ENCODE data around the gene CYS1. TPM values are rescaled to one million over a fixed set of nuclear protein-coding genes. Genes with fewer than 3 reads are reported as not detected.

Gene CYS1
- total and polyA plus RNA-seq, 4 donors = 0.07 to 4.1 (median 1.0) TPM

GRCh38 chr2:10053351-10053750 lies 26.9 kb downstream of the CYS1 start:
- Histone ChIP-seq H3K27ac (ENCODE audit: low read depth in 1 of 2, low read length in 2 of 2) (no peak overlapping the region), H3K4me1 (ENCODE audit: control insufficient read depth in 4 of 4, insufficient read depth in 4 of 4, low read length in 3 of 4) (peaks cover 0 to 23% (median 13%) of the 10 kb centered on the region in 4 donors), H3K9me3 (ENCODE audit: control insufficient read depth in 4 of 4, low read length in 3 of 4) (no peaks in the 10 kb centered on the region), H3K27me3 (ENCODE audit: control insufficient read depth in 4 of 4, insufficient read depth in 4 of 4, low read length in 3 of 4) (no peaks in the 10 kb centered on the region), H3K36me3 (ENCODE audit: control insufficient read depth in 4 of 4, insufficient read depth in 3 of 4, low read depth in 1 of 4, low read length in 3 of 4) (peaks cover 5 to 45% (median 37%) of the 10 kb centered on the region in 4 donors), H3K4me3 (ENCODE audit: low read depth in 1 of 3, low read length in 3 of 3) (no peak overlapping the region), H3K9ac (ENCODE audit: low read depth in 1 of 2, low read length in 2 of 2) (no peak overlapping the region)
- 78% methylated on average over 4 of the region's 4 CpGs for WGBS
- no peak for DNase-seq (ENCODE audit: low spot score)
- TF ChIP-seq EGR1 (IDR thresholded peaks at IDR 0.05; ENCODE audit: low read depth in 2 of 2) = no peak
- no peak for TF ChIP-seq NR2F2 (IDR thresholded peaks at IDR 0.05)
- no peak for TF ChIP-seq HNF4G (IDR thresholded peaks at IDR 0.05)
- TF ChIP-seq MAX (IDR thresholded peaks at IDR 0.05) = no peak
- TF ChIP-seq GABPA (IDR thresholded peaks at IDR 0.05 in 1 of 2, conservative IDR thresholded peaks at IDR 0.05 in 1 of 2) = no peak
- no peak for TF ChIP-seq ATF3 (IDR thresholded peaks at IDR 0.05)
- TF ChIP-seq RXRA (IDR thresholded peaks at IDR 0.05) = no peak
- no peak for TF ChIP-seq RAD21 (IDR thresholded peaks at IDR 0.05)
- no peak for TF ChIP-seq FOXA1 (IDR thresholded peaks at IDR 0.05)
- no peak for TF ChIP-seq SP1 (IDR thresholded peaks at IDR 0.05)
- TF ChIP-seq TAF1 (conservative IDR thresholded peaks at IDR 0.05) = no peak

- Histone ChIP-seq H3K4me3 (ENCODE audit: low read depth in 1 of 3, low read length in 3 of 3) (no peak overlapping the region), H3K27me3 (ENCODE audit: control insufficient read depth in 4 of 4, insufficient read depth in 4 of 4, low read length in 3 of 4) (no peaks in the 10 kb centered on the region), H3K36me3 (ENCODE audit: control insufficient read depth in 4 of 4, insufficient read depth in 3 of 4, low read depth in 1 of 4, low read length in 3 of 4) (peaks cover 11 to 55% (median 44%) of the 10 kb centered on the region in 4 donors), H3K9ac (ENCODE audit: low read depth in 1 of 2, low read length in 2 of 2) (no peak overlapping the region), H3K4me1 (ENCODE audit: control insufficient read depth in 4 of 4, insufficient read depth in 4 of 4, low read length in 3 of 4) (peaks cover 0 to 34% (median 25%) of the 10 kb centered on the region in 4 donors), H3K27ac (ENCODE audit: low read depth in 1 of 2, low read length in 2 of 2) (no peak overlapping the region), H3K9me3 (ENCODE audit: control insufficient read depth in 4 of 4, low read length in 3 of 4) (no peaks in the 10 kb centered on the region)
- TF ChIP-seq RXRA (IDR thresholded peaks at IDR 0.05) = no peak
- TF ChIP-seq EGR1 (IDR thresholded peaks at IDR 0.05; ENCODE audit: low read depth in 2 of 2) = no peak
- no peak for TF ChIP-seq HNF4A (conservative IDR thresholded peaks at IDR 0.05)
- TF ChIP-seq SP1 (IDR thresholded peaks at IDR 0.05) = no peak
- no peak for DNase-seq (ENCODE audit: low spot score)
- 92% methylated on average over 16 of the region's 16 CpGs for WGBS
These were observed 28.0 kb downstream of the CYS1 start for GRCh38 chr2:10052216-10052615.

GRCh38 chr2:10048501-10049171 lies 31.6 kb downstream of the CYS1 start:
- no peak for DNase-seq (ENCODE audit: low spot score)
- TF ChIP-seq ZBTB33 (IDR thresholded peaks at IDR 0.05) (no peak), SP1 (IDR thresholded peaks at IDR 0.05) (peak; percentile 7), CTCF (IDR thresholded peaks at IDR 0.05; ENCODE audit: low read depth, low read length, missing input control) (peak; percentile 60), RAD21 (IDR thresholded peaks at IDR 0.05) (peak; percentile 81 to 87), HNF4A (conservative IDR thresholded peaks at IDR 0.05) (no peak)
- Histone ChIP-seq H3K36me3 (ENCODE audit: control insufficient read depth in 4 of 4, insufficient read depth in 3 of 4, low read depth in 1 of 4, low read length in 3 of 4) (peaks cover 9 to 51% (median 40%) of the 10 kb centered on the region in 4 donors), H3K27ac (ENCODE audit: low read depth in 1 of 2, low read length in 2 of 2) (peak overlapping the region in 1 of 2 donors; percentile 71), H3K27me3 (ENCODE audit: control insufficient read depth in 4 of 4, insufficient read depth in 4 of 4, low read length in 3 of 4) (no peaks in the 10 kb centered on the region), H3K9ac (ENCODE audit: low read depth in 1 of 2, low read length in 2 of 2) (peak overlapping the region in 1 of 2 donors; percentile 3), H3K4me1 (ENCODE audit: control insufficient read depth in 4 of 4, insufficient read depth in 4 of 4, low read length in 3 of 4) (peaks cover 0 to 46% (median 37%) of the 10 kb centered on the region in 4 donors), H3K4me3 (ENCODE audit: low read depth in 1 of 3, low read length in 3 of 3) (peak overlapping the region; percentile 27 to 88 (median 40)), H3K9me3 (ENCODE audit: control insufficient read depth in 4 of 4, low read length in 3 of 4) (no peaks in the 10 kb centered on the region)
- WGBS = 52% methylated on average over 10 of the region's 10 CpGs

Measured in liver (tissue), 9 donors.